Measurements from ENCODE around the gene LYSMD1. TPM values are rescaled to one million over a fixed set of nuclear protein-coding genes. Genes with fewer than 3 reads are reported as not detected.

Gene LYSMD1
- total and polyA plus RNA-seq, 2 donors (not counting 1 experiment from before 2014, with no cell fraction given) = 4.6 to 9.7 TPM

DNA sequence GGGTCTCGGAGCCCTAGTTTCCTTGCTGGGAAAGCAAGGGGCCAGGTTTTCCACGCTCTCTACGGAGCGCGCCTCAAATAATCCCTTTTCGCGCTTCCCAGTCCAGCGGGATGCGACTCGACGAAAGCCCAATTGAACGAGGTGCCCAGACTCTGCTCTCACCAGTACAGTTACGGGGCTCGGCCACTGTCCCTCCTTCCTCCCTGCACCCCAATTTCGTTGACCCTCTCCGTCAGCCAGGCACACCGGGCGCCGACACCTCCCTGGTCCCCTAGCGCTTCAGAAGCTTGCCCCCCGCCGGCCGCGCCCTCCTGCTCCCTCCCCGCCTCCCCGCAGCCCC is 19.7 kb downstream of the LYSMD1 start:
- H4K20me1 ChIP-seq (ENCODE audit: control insufficient read depth, extremely low read depth, insufficient read depth, low read length) = no peaks in the 10 kb centered on the region
- peak overlapping the region; percentile 78 for H2AFZ ChIP-seq (ENCODE audit: low read length)
- H3K9me3 ChIP-seq (ENCODE audit: control insufficient read depth, insufficient read depth, low read depth, low read length) = no peaks in the 10 kb centered on the region
- peak overlapping the region; percentile 43 to 69 (median 60) for H3K4me3 ChIP-seq (replicated peaks in 1 of 4; ENCODE audit: control extremely low read depth in 1 of 4, insufficient read depth in 1 of 4, low read depth in 3 of 4, low read length in 4 of 4)
- no peak overlapping the region for H3K27ac ChIP-seq (ENCODE audit: insufficient read depth, low read length)
- H3K9ac ChIP-seq (ENCODE audit: insufficient read depth, low read length) = peak overlapping the region; percentile 23
- H3K27me3 ChIP-seq (ENCODE audit: control insufficient read depth, insufficient read depth, low read length) = peaks cover 3% of the 10 kb centered on the region
- no peaks in the 10 kb centered on the region for H3K36me3 ChIP-seq (ENCODE audit: control insufficient read depth, insufficient read depth, low read length)
- H3K79me2 ChIP-seq (ENCODE audit: control insufficient read depth, insufficient read depth, low read length) = no peaks in the 10 kb centered on the region
- TF ChIP-seq, protein P1, sequence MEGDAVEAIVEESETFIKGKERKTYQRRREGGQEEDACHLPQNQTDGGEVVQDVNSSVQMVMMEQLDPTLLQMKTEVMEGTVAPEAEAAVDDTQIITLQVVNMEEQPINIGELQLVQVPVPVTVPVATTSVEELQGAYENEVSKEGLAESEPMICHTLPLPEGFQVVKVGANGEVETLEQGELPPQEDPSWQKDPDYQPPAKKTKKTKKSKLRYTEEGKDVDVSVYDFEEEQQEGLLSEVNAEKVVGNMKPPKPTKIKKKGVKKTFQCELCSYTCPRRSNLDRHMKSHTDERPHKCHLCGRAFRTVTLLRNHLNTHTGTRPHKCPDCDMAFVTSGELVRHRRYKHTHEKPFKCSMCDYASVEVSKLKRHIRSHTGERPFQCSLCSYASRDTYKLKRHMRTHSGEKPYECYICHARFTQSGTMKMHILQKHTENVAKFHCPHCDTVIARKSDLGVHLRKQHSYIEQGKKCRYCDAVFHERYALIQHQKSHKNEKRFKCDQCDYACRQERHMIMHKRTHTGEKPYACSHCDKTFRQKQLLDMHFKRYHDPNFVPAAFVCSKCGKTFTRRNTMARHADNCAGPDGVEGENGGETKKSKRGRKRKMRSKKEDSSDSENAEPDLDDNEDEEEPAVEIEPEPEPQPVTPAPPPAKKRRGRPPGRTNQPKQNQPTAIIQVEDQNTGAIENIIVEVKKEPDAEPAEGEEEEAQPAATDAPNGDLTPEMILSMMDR (conservative IDR thresholded peaks at IDR 0.05 in 1 of 2, IDR thresholded peaks at IDR 0.05 in 1 of 2; ENCODE audit: low read depth in 1 of 2, low read length in 2 of 2) = no peak
- TF ChIP-seq EZH2 (IDR thresholded peaks at IDR 0.05; ENCODE audit: low read length, missing control alignments) = no peak
- peak in 1 of 2 donors; percentile 6 for DNase-seq (ENCODE audit: low read depth in 2 of 2)
- peak overlapping the region; percentile 97 for H3K4me2 ChIP-seq (ENCODE audit: extremely low read depth, insufficient read depth, low read length)
- peaks cover 10% of the 10 kb centered on the region for H3K4me1 ChIP-seq (ENCODE audit: control insufficient read depth, extremely low read depth, insufficient read depth, low read length)

DNA sequence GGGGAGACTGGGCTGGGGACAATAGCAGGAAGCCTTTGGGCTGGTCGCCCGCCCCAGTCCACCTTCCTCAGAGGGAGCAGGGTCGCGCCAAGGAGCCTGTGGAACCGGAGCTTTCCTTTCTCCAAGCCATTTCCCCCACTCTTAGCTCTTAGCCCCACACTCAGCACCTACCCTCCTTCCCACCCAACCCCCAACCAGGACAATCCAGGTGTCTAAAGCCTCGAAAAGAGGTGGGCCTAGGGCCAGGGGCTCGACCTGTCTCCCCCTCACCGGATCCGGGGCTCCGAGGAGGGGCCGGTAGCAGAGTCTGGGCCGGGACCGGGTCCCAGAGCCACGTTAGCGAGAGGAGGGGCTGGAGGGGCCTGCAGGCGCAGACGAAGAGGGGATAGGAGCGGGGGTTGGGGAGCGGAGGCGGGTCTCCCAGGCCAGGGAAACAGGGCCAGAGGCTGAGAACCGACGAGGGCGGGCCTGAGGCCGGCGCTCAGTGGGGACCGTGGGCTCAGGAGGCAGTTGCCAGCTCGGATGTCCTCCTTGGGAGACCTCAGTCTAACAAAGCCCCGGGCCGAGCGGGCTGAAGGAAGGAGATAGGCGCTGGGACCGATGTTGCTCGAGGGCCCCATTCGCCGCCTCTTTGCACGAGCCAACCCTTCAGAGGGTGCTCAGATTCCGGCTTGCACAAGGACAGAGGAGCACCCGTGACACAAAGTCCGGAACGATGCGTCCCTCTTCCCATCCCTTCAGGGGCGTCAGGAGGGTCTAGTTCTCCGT is 20.2 kb downstream of the LYSMD1 start:
- H3K27me3 ChIP-seq (ENCODE audit: control insufficient read depth, insufficient read depth, low read length) = peaks cover 3% of the 10 kb centered on the region
- peak overlapping the region; percentile 23 for H3K9ac ChIP-seq (ENCODE audit: insufficient read depth, low read length)
- peak overlapping the region; percentile 43 to 69 (median 60) for H3K4me3 ChIP-seq (replicated peaks in 1 of 4; ENCODE audit: control extremely low read depth in 1 of 4, insufficient read depth in 1 of 4, low read depth in 3 of 4, low read length in 4 of 4)
- peak overlapping the region; percentile 78 for H2AFZ ChIP-seq (ENCODE audit: low read length)
- H3K4me2 ChIP-seq (ENCODE audit: extremely low read depth, insufficient read depth, low read length) = peak overlapping the region; percentile 97
- H3K36me3 ChIP-seq (ENCODE audit: control insufficient read depth, insufficient read depth, low read length) = no peaks in the 10 kb centered on the region
- H4K20me1 ChIP-seq (ENCODE audit: control insufficient read depth, extremely low read depth, insufficient read depth, low read length) = no peaks in the 10 kb centered on the region
- no peaks in the 10 kb centered on the region for H3K9me3 ChIP-seq (ENCODE audit: control insufficient read depth, insufficient read depth, low read depth, low read length)
- DNase-seq (ENCODE audit: low read depth in 2 of 2) = peak; percentile 4 to 15
- H3K79me2 ChIP-seq (ENCODE audit: control insufficient read depth, insufficient read depth, low read length) = no peaks in the 10 kb centered on the region
- H3K27ac ChIP-seq (ENCODE audit: insufficient read depth, low read length) = no peak overlapping the region
- TF ChIP-seq EZH2 (IDR thresholded peaks at IDR 0.05; ENCODE audit: low read length, missing control alignments) = peak; percentile 42
- TF ChIP-seq, protein P1 (conservative IDR thresholded peaks at IDR 0.05 in 1 of 2, IDR thresholded peaks at IDR 0.05 in 1 of 2; ENCODE audit: low read depth in 1 of 2, low read length in 2 of 2) = no peak
- H3K4me1 ChIP-seq (ENCODE audit: control insufficient read depth, extremely low read depth, insufficient read depth, low read length) = peaks cover 10% of the 10 kb centered on the region

DNA sequence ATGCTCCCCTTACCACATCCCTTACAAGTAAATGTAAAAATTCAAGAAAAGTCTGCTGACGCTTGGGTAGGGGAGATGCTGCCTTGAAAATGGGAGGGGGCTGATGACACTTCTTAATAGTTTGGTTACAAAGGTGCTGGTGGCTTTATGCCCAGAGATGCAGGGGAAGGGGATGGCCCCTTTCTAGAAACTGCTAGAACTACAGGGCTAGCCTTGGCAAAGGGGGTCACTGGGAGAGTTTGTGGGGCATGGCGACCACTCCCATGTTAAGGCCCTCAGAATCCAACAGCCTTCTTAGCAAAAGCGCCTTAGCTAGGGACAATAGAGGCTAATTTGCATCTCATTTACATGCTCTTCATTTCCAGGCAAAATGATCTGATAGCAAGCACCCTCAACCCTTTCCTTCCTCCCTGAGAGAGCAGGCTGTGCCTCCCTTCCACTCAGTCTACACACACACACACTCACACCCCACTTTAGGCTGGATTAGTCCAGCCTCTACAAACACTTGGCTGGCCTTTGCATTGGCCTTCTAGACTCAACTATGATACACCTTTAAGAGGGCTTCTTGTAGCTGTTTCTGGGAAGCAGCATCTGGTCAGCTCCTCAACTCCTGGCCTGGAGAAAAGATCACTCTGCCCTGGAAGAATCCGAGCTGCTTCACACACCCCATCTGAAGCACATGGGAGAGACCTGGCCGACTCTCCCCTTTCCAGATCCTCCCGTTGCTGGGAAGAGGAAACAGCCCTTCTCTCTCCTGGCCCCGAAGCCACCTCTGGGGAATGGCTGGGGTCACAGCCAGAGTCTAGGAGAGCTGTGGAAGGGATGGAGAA is 21.0 kb downstream of the LYSMD1 start:
- Histone ChIP-seq H3K27me3 (ENCODE audit: control insufficient read depth, insufficient read depth, low read length) (peaks cover 3% of the 10 kb centered on the region), H3K9me3 (ENCODE audit: control insufficient read depth, insufficient read depth, low read depth, low read length) (no peaks in the 10 kb centered on the region), H3K36me3 (ENCODE audit: control insufficient read depth, insufficient read depth, low read length) (no peaks in the 10 kb centered on the region), H3K4me3 (replicated peaks in 1 of 4; ENCODE audit: control extremely low read depth in 1 of 4, insufficient read depth in 1 of 4, low read depth in 3 of 4, low read length in 4 of 4) (no peak overlapping the region), H3K9ac (ENCODE audit: insufficient read depth, low read length) (no peak overlapping the region), H4K20me1 (ENCODE audit: control insufficient read depth, extremely low read depth, insufficient read depth, low read length) (no peaks in the 10 kb centered on the region), H3K4me2 (ENCODE audit: extremely low read depth, insufficient read depth, low read length) (no peak overlapping the region), H2AFZ (ENCODE audit: low read length) (no peak overlapping the region), H3K27ac (ENCODE audit: insufficient read depth, low read length) (no peak overlapping the region), H3K79me2 (ENCODE audit: control insufficient read depth, insufficient read depth, low read length) (no peaks in the 10 kb centered on the region), H3K4me1 (ENCODE audit: control insufficient read depth, extremely low read depth, insufficient read depth, low read length) (peaks cover 10% of the 10 kb centered on the region)
- peak in 1 of 2 donors; percentile 5 for DNase-seq (ENCODE audit: low read depth in 2 of 2)
- no peak for TF ChIP-seq EZH2 (IDR thresholded peaks at IDR 0.05; ENCODE audit: low read length, missing control alignments)
- TF ChIP-seq, protein P1 (conservative IDR thresholded peaks at IDR 0.05 in 1 of 2, IDR thresholded peaks at IDR 0.05 in 1 of 2; ENCODE audit: low read depth in 1 of 2, low read length in 2 of 2) = no peak

Data from fibroblast of lung (primary cell).